Measurements from ENCODE around the gene CCDC85C. TPM values are rescaled to one million over a fixed set of nuclear protein-coding genes. Genes with fewer than 3 reads are reported as not detected.

The CCDC85C gene
- total RNA-seq, 1 experiment from 2014 or later = 35.8 TPM

DNA sequence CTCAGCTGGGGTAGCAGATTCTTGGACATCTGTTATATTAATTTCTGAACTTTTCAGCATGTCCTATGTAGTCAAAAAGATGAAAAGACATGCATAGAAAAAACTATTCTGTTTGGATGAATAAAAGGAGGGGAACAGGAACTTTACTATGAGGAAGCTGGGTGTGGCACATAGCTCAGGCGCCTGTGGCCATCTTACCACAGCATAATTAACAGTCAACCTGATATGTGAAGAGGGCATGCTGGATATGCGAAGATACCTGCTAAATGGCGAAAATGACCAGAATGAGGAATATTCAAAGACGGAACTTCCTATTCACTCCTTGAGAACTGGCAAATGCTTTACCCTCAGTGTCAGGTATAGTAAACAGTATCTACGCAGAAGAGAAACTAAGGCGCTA is 141.8 kb downstream of the CCDC85C start:
- H3K27me3 Mint-ChIP-seq (ENCODE audit: low read depth) = no peaks in the 10 kb centered on the region
- CTCF ChIA-PET = interaction anchor here (0.9 to 2.1 kb wide), 5 partner anchors 11 to 142 kb away, joined by 4 to 6 read pairs (median 4); no protein-coding TSS in a partner anchor
- ATAC-seq = no peak

More for the DNA sequence above, 141.8 kb downstream of the CCDC85C start:
- Mint-ChIP-seq H3K4me3 (no peak overlapping the region), H3K4me1 (peaks cover 27% of the 10 kb centered on the region), H3K9me3 (no peaks in the 10 kb centered on the region), H3K36me3 (peaks cover 11% of the 10 kb centered on the region), H3K27ac (no peak overlapping the region)
- POLR2A ChIA-PET = no interaction called here
- no peak for DNase-seq (ENCODE audit: low spot score)
- TF ChIP-seq IRF2 (CRISPR knock-in tag; IDR thresholded peaks at IDR 0.05; ENCODE audit: borderline replicate concordance, low read depth) (no peak), ZNF138 (CRISPR knock-in tag; conservative IDR thresholded peaks at IDR 0.05) (no peak), NR1H2 (CRISPR knock-in tag; IDR thresholded peaks at IDR 0.05) (no peak), CTCF (IDR thresholded peaks at IDR 0.05) (no peak), TEAD4 (CRISPR knock-in tag; IDR thresholded peaks at IDR 0.05) (no peak), CBFB (CRISPR knock-in tag; IDR thresholded peaks at IDR 0.05; ENCODE audit: low read depth) (no peak), ESRRA (CRISPR knock-in tag; IDR thresholded peaks at IDR 0.05; ENCODE audit: borderline replicate concordance) (no peak), RORB (CRISPR knock-in tag; IDR thresholded peaks at IDR 0.05) (no peak), KAT7 (CRISPR knock-in tag; IDR thresholded peaks at IDR 0.05; ENCODE audit: borderline replicate concordance) (no peak), NFE2L1 (CRISPR knock-in tag; IDR thresholded peaks at IDR 0.05) (no peak), CREM (CRISPR knock-in tag; IDR thresholded peaks at IDR 0.05) (no peak), GTF2I (CRISPR knock-in tag; conservative IDR thresholded peaks at IDR 0.05) (no peak), OVOL2 (CRISPR knock-in tag; IDR thresholded peaks at IDR 0.05; ENCODE audit: borderline replicate concordance) (no peak), ZBTB21 (CRISPR knock-in tag; IDR thresholded peaks at IDR 0.05; ENCODE audit: borderline replicate concordance) (no peak)
- TF ChIP-seq, protein P1, sequence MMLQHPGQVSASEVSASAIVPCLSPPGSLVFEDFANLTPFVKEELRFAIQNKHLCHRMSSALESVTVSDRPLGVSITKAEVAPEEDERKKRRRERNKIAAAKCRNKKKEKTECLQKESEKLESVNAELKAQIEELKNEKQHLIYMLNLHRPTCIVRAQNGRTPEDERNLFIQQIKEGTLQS (CRISPR knock-in tag; conservative IDR thresholded peaks at IDR 0.05) = no peak
- TF ChIP-seq, protein P2, sequence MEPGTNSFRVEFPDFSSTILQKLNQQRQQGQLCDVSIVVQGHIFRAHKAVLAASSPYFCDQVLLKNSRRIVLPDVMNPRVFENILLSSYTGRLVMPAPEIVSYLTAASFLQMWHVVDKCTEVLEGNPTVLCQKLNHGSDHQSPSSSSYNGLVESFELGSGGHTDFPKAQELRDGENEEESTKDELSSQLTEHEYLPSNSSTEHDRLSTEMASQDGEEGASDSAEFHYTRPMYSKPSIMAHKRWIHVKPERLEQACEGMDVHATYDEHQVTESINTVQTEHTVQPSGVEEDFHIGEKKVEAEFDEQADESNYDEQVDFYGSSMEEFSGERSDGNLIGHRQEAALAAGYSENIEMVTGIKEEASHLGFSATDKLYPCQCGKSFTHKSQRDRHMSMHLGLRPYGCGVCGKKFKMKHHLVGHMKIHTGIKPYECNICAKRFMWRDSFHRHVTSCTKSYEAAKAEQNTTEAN (CRISPR knock-in tag; IDR thresholded peaks at IDR 0.05) = no peak
- TF ChIP-seq, protein P3, sequence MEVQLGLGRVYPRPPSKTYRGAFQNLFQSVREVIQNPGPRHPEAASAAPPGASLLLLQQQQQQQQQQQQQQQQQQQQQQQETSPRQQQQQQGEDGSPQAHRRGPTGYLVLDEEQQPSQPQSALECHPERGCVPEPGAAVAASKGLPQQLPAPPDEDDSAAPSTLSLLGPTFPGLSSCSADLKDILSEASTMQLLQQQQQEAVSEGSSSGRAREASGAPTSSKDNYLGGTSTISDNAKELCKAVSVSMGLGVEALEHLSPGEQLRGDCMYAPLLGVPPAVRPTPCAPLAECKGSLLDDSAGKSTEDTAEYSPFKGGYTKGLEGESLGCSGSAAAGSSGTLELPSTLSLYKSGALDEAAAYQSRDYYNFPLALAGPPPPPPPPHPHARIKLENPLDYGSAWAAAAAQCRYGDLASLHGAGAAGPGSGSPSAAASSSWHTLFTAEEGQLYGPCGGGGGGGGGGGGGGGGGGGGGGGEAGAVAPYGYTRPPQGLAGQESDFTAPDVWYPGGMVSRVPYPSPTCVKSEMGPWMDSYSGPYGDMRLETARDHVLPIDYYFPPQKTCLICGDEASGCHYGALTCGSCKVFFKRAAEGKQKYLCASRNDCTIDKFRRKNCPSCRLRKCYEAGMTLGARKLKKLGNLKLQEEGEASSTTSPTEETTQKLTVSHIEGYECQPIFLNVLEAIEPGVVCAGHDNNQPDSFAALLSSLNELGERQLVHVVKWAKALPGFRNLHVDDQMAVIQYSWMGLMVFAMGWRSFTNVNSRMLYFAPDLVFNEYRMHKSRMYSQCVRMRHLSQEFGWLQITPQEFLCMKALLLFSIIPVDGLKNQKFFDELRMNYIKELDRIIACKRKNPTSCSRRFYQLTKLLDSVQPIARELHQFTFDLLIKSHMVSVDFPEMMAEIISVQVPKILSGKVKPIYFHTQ (CRISPR knock-in tag; IDR thresholded peaks at IDR 0.05) = no peak
- TF ChIP-seq, protein P4, sequence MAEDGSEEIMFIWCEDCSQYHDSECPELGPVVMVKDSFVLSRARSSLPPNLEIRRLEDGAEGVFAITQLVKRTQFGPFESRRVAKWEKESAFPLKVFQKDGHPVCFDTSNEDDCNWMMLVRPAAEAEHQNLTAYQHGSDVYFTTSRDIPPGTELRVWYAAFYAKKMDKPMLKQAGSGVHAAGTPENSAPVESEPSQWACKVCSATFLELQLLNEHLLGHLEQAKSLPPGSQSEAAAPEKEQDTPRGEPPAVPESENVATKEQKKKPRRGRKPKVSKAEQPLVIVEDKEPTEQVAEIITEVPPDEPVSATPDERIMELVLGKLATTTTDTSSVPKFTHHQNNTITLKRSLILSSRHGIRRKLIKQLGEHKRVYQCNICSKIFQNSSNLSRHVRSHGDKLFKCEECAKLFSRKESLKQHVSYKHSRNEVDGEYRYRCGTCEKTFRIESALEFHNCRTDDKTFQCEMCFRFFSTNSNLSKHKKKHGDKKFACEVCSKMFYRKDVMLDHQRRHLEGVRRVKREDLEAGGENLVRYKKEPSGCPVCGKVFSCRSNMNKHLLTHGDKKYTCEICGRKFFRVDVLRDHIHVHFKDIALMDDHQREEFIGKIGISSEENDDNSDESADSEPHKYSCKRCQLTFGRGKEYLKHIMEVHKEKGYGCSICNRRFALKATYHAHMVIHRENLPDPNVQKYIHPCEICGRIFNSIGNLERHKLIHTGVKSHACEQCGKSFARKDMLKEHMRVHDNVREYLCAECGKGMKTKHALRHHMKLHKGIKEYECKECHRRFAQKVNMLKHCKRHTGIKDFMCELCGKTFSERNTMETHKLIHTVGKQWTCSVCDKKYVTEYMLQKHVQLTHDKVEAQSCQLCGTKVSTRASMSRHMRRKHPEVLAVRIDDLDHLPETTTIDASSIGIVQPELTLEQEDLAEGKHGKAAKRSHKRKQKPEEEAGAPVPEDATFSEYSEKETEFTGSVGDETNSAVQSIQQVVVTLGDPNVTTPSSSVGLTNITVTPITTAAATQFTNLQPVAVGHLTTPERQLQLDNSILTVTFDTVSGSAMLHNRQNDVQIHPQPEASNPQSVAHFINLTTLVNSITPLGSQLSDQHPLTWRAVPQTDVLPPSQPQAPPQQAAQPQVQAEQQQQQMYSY (CRISPR knock-in tag; IDR thresholded peaks at IDR 0.05) = no peak
- TF ChIP-seq, protein P5, sequence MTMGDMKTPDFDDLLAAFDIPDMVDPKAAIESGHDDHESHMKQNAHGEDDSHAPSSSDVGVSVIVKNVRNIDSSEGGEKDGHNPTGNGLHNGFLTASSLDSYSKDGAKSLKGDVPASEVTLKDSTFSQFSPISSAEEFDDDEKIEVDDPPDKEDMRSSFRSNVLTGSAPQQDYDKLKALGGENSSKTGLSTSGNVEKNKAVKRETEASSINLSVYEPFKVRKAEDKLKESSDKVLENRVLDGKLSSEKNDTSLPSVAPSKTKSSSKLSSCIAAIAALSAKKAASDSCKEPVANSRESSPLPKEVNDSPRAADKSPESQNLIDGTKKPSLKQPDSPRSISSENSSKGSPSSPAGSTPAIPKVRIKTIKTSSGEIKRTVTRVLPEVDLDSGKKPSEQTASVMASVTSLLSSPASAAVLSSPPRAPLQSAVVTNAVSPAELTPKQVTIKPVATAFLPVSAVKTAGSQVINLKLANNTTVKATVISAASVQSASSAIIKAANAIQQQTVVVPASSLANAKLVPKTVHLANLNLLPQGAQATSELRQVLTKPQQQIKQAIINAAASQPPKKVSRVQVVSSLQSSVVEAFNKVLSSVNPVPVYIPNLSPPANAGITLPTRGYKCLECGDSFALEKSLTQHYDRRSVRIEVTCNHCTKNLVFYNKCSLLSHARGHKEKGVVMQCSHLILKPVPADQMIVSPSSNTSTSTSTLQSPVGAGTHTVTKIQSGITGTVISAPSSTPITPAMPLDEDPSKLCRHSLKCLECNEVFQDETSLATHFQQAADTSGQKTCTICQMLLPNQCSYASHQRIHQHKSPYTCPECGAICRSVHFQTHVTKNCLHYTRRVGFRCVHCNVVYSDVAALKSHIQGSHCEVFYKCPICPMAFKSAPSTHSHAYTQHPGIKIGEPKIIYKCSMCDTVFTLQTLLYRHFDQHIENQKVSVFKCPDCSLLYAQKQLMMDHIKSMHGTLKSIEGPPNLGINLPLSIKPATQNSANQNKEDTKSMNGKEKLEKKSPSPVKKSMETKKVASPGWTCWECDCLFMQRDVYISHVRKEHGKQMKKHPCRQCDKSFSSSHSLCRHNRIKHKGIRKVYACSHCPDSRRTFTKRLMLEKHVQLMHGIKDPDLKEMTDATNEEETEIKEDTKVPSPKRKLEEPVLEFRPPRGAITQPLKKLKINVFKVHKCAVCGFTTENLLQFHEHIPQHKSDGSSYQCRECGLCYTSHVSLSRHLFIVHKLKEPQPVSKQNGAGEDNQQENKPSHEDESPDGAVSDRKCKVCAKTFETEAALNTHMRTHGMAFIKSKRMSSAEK (CRISPR knock-in tag; IDR thresholded peaks at IDR 0.05; ENCODE audit: borderline replicate concordance) = no peak
- TF ChIP-seq, protein P6, sequence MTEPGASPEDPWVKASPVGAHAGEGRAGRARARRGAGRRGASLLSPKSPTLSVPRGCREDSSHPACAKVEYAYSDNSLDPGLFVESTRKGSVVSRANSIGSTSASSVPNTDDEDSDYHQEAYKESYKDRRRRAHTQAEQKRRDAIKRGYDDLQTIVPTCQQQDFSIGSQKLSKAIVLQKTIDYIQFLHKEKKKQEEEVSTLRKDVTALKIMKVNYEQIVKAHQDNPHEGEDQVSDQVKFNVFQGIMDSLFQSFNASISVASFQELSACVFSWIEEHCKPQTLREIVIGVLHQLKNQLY (CRISPR knock-in tag; IDR thresholded peaks at IDR 0.05) = no peak
